BJ (cell line): ENCODE results near the gene STK39. TPM values are rescaled to one million over a fixed set of nuclear protein-coding genes. Genes with fewer than 3 reads are reported as not detected.

Experiments used
- CTCF ChIA-PET: fragments of 350-600 bp; formaldehyde crosslinking; extraction: SDS; loops from one replicate; lab custom pipeline; 2021; ENCODE audit warnings: antibody characterized with exemption, inconsistent platforms; lab: Yijun Ruan, JAX
- POLR2A ChIA-PET: fragments of 300-600 bp; sonication (Branson Sonifier 250); formaldehyde crosslinking; extraction: SDS; loops from one replicate; lab custom pipeline; 2021; ENCODE audit warnings: antibody characterized with exemption; lab: Charles Lee
- DNase-seq: peaks from one replicate; pipeline ENCODE4 v3.0.0-alpha.2; 2011; ENCODE audit warnings: low read depth
- H3K27me3 ChIP-seq: 2 replicates; pipeline ENCODE4 v1.6.0; 2011; ENCODE audit warnings: low read length; ENCODE audit not compliant: control insufficient read depth, insufficient read depth
- H3K36me3 ChIP-seq: 2 replicates; pipeline ENCODE4 v1.5.1; 2011; ENCODE audit warnings: low read length; ENCODE audit not compliant: control insufficient read depth, insufficient read depth
- H3K4me3 ChIP-seq: 2 replicates; pipeline ENCODE4 v1.5.1; 2011; ENCODE audit warnings: low read depth, mild to moderate bottlenecking, control low read depth, low read length
- polyA plus RNA-seq: library from polyadenylated mRNA; depleted of rRNA; stranded (reverse); fragments of >200 nt; gene quantifications from 2 replicates; pipeline ENCODE4 v1.2.3, GENCODE V29; 2011
- TF ChIP-seq, protein P1 (sequence below): IDR thresholded peaks from 2 replicates; pipeline ENCODE4 v1.5.1; 2011; ENCODE audit warnings: low read depth, mild to moderate bottlenecking, control low read depth, inconsistent platforms, low read length, moderate library complexity; ENCODE audit not compliant: insufficient read depth

The STK39 gene
- polyA plus RNA-seq, 1 experiment, result 7.6 TPM

DNA sequence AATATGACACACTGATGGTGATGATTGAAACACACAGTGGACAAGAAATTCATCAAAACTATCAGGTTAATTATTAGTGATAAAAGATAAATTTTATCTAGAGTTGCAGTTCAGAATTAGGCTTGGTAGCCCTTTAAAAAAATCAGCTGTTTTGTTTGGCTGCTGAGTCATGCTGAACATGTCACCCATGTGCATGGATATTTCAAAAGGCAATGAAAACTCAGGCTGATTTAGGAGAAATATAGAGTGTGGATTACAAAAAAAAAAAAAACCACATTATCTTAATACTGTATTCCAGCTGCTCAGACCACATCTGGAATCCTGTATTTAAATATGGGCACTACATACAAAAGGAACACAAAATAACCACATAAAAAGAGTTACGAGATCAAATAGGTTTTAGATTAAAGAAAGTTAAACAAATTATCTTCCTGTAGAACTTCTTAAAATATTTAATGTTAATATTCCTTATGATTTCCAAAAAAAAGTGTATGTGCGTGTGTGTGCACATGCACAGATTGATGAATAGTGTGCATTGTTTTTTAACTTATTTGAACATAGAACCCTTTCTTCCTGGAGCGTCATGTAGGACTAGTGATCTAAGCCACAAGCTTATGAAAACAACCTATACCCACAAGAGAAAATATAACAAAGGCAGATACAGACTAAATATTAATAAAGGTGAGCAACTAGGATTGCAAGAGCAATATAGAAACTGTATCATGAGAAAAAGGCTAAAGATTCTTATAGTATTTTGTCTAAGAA lies 186.2 kb downstream of the STK39 start:
- POLR2A ChIA-PET, result interaction anchor here (0.6 kb wide), 1 partner anchor 23 kb away, joined by 9 read pairs; no protein-coding TSS in a partner anchor
- no peaks in the 10 kb centered on the region for H3K27me3 ChIP-seq
- CTCF ChIA-PET, result interaction anchor here (0.6 kb wide), 1 partner anchor 57 kb away, joined by 3 read pairs; no protein-coding TSS in a partner anchor
- no peaks in the 10 kb centered on the region; the same call in 1 of the 2 replicates for H3K36me3 ChIP-seq
- no peak overlapping the region for H3K4me3 ChIP-seq
- TF ChIP-seq, protein P1, sequence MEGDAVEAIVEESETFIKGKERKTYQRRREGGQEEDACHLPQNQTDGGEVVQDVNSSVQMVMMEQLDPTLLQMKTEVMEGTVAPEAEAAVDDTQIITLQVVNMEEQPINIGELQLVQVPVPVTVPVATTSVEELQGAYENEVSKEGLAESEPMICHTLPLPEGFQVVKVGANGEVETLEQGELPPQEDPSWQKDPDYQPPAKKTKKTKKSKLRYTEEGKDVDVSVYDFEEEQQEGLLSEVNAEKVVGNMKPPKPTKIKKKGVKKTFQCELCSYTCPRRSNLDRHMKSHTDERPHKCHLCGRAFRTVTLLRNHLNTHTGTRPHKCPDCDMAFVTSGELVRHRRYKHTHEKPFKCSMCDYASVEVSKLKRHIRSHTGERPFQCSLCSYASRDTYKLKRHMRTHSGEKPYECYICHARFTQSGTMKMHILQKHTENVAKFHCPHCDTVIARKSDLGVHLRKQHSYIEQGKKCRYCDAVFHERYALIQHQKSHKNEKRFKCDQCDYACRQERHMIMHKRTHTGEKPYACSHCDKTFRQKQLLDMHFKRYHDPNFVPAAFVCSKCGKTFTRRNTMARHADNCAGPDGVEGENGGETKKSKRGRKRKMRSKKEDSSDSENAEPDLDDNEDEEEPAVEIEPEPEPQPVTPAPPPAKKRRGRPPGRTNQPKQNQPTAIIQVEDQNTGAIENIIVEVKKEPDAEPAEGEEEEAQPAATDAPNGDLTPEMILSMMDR, result no peak
- DNase-seq, result peak; percentile 15

DNA sequence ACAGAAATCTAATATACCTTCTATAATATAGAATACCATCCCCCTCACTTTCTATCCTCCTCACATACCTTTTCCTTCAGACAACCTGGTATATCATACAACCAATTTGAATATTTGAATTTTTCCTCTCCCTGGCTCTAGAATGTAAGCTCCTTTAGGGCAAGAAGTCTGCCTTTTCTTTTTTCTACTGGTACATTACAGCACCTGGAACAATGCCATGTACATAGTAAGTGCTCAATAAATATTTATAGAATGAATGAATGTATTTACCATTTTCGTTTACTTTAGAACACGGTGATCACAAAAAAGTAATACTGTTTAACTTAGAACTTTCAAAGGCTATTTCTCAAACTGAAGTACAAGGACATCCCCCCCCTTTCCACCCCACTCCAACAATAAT lies 187.6 kb downstream of the STK39 start:
- ChIA-PET CTCF (interaction anchor here (0.6 kb wide), 1 partner anchor 214 kb away, joined by 3 read pairs; no protein-coding TSS in a partner anchor), POLR2A (no interaction called here)
- no peak for DNase-seq
- no peaks in the 10 kb centered on the region; the same call in 1 of the 2 replicates for H3K36me3 ChIP-seq
- TF ChIP-seq, protein P1, result no peak
- no peak overlapping the region for H3K4me3 ChIP-seq
- H3K27me3 ChIP-seq, result no peaks in the 10 kb centered on the region

DNA sequence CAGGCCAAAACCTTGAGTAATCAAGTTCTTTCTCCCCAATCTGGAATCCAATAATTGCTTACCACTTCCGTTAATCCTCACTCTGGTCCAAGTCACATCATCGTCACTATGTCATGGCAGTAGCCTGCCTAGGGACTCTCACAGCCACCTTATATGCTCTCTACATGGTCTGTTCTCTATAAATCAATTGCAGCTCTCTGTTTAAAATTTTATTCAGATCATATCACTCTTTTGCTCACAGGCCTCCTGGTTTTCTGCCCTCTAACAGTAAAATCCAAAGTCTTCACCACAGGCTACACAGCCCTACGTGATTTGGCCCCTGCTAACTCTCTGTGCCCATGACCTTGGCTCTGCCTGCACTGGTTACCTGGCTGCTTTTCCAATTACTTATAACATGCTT lies 188.7 kb downstream of the STK39 start:
- TF ChIP-seq, protein P1, result no peak
- CTCF ChIA-PET, result no interaction called here
- no peaks in the 10 kb centered on the region; the same call in 1 of the 2 replicates for H3K36me3 ChIP-seq
- no peaks in the 10 kb centered on the region for H3K27me3 ChIP-seq
- H3K4me3 ChIP-seq, result no peak overlapping the region
- DNase-seq, result no peak
- POLR2A ChIA-PET, result no interaction called here

DNA sequence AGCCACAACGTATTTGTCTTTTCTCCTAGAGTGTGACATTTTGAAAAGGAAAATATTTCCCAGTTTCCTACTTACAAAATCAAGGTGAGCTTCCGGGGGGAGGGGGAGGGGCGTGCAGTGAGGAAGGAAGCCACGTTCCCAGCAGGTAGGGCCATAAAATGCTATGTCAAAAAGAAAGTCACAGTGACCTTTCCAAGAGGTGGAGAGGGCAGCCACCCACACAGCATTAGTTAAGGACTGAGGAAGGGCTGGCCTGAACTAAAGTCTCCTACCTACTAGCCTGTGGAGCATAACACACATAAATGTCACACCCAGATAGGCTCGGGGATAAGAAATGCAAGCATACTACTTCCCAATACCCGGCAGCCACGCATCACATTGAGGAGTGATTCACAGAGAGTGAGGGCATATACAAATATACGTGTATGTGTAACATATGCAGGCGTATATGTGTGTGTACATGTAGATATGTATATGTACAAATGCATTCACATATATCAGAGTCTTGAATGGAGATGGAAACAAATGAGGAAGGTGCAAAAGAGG lies 191.1 kb downstream of the STK39 start:
- no peak for DNase-seq
- Histone ChIP-seq H3K27me3 (no peaks in the 10 kb centered on the region), H3K36me3 (no peaks in the 10 kb centered on the region; the same call in none of the 2 replicates), H3K4me3 (no peak overlapping the region)
- TF ChIP-seq, protein P1, result no peak
- ChIA-PET CTCF (interaction anchor here (1.1 kb wide), 1 partner anchor 63 kb away, joined by 3 read pairs; no protein-coding TSS in a partner anchor), POLR2A (no interaction called here)

DNA sequence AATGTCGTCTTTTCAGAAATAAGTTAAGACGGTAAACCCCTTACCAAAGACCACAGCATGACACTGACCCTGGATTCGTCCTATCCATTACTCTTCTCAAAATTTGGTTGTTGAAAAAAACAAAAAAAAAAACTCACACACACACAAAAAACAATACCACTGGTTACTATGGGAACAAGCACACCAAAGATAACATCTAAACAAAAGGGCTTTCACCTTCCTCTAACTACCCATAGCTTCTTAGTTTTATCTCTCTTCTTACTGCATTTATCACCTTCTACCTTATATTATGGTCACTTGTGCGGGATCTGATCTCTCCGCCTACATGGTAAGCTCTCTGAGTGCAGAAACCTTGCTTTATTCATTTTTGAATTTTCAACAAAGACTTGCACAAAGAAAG lies 192.7 kb downstream of the STK39 start:
- Histone ChIP-seq H3K36me3 (no peaks in the 10 kb centered on the region; the same call in none of the 2 replicates), H3K4me3 (no peak overlapping the region), H3K27me3 (no peaks in the 10 kb centered on the region)
- POLR2A ChIA-PET, result no interaction called here
- DNase-seq, result no peak
- TF ChIP-seq, protein P1, result no peak
- CTCF ChIA-PET, result no interaction called here
